ENCODE measurements around the gene QSOX2. TPM values are rescaled to one million over a fixed set of nuclear protein-coding genes. Genes with fewer than 3 reads are reported as not detected.

Gene QSOX2
- polyA plus RNA-seq, 3 donors: 4.5 to 7.3 (median 6.8) TPM

DNA sequence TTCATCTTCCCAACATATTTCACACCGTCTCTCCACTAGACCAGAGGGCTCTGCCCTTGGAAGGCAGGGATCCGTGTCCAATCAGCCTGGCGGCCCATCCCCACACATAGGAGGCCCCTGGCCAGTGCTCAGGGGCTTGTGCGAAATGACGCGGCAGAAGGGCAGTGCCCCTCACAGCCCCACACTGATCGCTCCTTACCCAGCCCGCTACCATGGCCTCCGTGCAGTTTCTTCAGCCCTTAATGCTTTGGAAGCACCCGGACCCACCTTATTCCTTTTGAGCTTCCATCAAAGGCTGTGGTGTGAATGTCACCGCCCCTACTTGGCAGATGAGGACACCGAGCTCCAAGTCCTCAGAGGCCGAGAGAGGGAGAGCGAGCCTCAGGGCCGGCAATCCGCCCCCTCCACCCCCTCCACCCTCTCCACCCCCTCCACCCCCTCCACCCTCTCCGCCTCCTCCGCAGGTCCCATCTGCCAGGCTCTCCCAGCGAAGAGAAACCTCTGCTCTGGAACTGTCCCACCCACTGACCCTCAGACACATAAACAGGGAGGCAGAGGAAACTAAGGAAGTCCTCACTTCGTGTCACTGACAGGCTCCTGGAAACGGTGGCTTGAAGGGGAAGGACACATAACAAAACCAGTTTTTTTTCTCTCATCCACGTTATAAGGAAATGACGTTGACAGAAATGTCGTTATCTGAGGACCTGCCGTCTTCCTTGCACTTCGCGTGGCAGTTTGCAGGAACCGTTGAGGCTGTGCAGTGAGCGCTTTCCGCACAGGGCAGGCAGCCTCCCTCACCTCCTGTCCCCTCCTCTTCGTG is 13.9 kb downstream of the QSOX2 start:
- 58 to 87% (median 60%) methylated on average over 30 to 31 of the region's 31 CpGs for WGBS, 3 donors
- no peak overlapping the region for H3K27ac ChIP-seq (ENCODE audit: low read depth, low read length)

DNA sequence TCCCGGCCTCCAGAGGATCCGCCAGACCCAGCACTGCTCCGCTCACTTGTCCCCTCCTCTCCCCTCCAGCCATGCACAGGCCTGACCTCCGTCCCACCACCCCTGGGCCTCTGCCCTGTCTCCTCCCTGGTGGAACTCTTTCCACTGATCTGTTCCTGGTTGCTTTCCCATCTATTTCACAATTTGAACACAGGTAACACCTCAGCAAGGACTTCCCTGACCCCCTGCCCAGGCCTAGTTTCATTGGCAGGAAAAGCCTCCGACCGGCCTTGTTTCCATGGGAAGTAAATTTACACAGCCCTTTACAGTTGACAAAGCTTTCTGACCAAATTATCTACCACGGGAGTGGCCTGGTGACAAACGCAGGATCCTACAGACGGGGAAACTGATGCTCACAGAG is 14.8 kb downstream of the QSOX2 start:
- whole genome bisulfite sequencing, 3 donors: 81 to 93% (median 91%) methylated on average over 9 of the region's 9 CpGs
- H3K27ac ChIP-seq (ENCODE audit: low read depth, low read length): no peak overlapping the region

DNA sequence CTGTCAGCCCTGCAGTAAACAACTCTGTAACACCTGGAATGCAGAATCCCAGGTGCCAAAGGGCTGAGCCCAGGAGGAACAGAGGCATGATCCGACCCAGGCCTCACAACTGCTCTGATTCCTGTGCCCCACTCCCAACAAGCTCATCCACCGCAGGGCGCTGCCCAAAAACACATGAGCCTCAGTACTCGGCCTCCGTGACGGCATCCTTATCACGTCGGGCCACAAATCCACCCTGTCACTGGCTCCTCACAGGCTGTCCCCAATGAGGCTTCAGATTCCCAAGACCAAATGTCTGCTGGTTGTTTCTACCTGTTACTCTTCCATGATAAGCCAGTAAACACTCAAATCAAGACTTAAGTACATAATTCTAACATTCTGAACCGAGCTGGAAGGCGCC is 15.2 kb downstream of the QSOX2 start:
- no peak overlapping the region for H3K27ac ChIP-seq (ENCODE audit: low read depth, low read length)

DNA sequence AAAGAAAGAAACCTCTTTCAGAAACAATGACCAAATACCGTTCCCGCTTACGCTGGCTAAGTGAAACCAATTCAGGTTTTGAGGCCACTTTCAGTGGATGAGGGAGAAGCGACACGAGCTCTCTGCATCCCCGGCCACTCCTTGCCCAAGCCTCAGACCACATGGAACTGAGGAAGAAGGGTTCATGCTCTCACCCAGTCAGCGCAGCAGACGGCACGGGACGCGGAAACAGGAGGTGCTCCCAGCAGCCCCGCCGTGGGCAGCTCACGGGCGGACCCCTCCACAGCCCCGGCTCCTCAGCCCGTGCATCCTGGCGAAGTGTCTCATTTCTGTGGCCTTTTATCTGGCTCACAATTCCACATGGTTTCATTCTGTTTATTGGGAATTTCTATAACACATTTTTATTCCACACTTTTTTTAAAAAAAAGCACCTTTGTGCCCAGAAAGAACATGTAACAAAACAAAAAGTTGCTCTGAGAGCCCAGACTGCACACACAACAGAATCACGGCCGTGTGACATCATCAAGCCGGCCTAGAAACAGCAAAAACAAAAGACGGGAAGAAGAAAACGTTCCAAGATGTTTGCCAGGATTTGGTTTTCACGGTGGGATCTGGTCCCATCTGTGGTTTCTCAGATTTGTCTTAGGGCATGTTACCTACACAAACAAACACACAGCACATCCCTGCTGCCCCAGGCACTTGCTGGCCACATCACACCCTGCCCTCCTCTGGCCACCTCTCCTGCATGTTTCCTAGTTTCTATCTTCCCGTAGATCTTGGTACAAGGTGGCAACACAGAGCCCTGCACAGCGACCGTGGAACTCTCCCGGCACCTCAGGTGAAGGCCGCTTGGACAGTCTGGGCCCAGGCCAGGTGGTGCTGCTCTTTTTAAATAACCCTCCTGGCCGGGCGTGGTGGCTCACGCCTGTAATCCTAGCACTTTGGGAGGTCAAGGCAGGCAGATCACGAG is 16.2 kb downstream of the QSOX2 start:
- 85 to 86% (median 85%) methylated on average over 33 of the region's 33 CpGs for WGBS, 3 donors
- no peak overlapping the region for H3K27ac ChIP-seq (ENCODE audit: low read depth, low read length)

More for the DNA sequence above, 15.2 kb downstream of the QSOX2 start:
- WGBS, 3 donors: 91 to 96% (median 93%) methylated on average over 10 of the region's 10 CpGs

DNA sequence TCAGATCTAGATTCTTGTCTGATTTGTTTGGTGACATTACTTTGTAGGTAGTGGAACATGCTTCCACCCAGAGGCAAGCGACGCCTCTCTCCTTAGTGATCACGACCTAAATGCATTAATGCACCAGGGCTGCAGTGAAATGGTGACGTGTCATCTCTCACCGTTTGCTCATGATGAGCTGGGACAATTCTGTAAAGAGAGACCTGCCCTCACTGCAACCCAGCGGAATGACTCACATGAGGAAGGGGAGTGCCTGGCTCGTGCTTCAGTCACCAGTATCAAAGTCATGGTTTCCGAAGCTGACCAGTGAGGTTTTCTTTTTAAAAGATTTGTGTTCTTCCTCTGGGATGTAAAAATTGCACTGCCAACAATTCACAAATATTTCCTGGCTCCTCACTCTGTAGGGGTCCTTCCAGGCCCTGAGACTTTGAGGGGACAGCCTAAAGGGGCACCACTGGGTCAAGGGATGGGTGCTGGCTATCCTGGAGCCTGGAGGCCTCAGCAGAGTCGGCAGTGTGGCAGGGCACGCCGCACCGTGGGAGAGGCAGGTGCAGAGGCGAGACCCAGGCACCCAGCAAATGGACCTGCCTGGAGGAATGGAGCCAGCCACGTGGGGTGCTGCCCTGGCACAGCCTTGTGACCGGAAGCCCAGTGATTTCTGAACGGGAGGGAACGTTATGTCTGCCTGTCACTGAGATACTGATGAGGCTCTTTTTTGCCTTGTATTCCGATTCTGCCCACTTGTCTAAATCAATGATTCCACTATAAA is 17.3 kb downstream of the QSOX2 start:
- WGBS, 3 donors: 76 to 83% (median 82%) methylated on average over 18 of the region's 18 CpGs
- no peak overlapping the region for H3K27ac ChIP-seq (ENCODE audit: low read depth, low read length)

DNA sequence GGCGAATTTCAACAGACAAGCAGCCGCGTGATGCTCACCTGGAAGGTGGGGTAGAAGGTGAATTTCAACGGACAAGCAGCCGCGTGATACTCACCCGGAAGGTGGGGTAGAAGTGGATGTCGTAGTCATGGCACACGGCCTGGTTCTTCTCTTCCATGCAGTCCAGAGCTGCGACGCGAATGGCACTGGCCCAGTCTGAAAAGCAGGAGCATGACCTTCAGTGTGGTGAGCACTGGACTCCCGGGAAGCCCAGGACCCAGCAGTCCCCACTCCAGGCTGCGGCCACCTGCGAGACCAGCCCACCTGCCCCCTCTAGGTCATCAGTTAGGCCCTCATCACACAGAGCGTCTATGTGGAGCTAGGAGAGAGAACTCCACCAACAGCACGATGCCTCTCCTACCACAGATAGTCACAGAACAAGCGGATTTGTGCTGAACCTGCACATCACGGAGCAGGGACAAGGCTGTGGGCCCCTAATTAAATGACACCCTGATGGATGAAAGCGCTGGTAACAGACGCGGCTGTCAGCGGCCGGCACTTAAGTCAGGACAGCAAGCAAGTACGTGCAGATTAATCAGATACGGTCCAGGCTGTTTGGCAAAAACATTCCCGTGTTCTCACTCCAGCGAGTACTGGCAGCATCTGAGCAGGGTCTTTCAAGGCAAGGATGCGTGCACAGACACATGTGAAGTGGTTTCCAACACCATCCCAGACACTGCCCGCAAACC is 18.8 kb downstream of the QSOX2 start:
- WGBS, 3 donors: 85 to 94% (median 92%) methylated on average over 30 of the region's 30 CpGs
- no peak overlapping the region for H3K27ac ChIP-seq (ENCODE audit: low read depth, low read length)

DNA sequence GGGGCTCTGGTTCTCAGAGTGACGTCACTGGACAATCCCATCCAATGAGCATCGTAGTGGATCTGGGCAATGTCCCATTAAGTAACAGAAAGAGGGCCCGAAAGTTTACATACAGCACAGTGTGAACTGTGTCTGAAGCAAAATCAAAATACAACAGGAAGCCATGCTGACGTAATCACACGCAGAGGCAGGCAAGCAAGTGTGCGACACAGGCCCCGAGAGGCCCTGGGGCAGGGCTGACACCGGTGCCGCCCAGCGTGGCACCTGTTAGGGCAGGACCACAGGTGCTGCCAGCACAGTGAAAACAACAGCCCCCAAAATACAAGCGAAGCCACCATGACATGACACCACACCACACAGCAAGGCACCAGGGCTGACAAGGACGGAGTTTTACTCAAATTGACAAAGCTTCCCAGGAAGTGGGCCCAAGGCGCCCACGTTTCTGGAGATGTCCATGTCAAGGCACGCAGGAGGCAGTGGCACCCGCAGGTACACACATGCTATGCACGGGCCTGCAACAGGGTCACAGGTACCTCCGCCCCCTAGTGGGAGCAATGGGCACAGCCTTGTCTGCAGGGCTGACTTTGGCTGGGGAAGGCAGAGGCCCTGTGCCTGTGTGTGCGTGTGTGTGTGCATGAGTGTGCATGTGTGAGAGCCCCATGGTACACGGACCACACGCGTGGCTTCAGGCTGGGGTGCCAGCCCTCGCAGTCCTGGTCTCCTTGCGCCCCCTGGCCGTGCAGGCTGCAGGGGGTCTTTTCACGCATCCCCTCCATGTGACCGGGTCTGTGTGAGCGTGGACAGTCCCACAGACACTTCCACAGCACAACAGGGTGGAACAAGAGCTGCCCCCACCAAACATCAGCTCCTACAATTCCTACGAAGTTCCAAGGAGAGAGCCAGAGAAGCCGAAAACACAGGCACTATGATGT is 19.6 kb downstream of the QSOX2 start:
- WGBS, 3 donors: 69 to 73% (median 70%) methylated on average over 30 of the region's 30 CpGs
- H3K27ac ChIP-seq (ENCODE audit: low read depth, low read length): no peak overlapping the region

DNA sequence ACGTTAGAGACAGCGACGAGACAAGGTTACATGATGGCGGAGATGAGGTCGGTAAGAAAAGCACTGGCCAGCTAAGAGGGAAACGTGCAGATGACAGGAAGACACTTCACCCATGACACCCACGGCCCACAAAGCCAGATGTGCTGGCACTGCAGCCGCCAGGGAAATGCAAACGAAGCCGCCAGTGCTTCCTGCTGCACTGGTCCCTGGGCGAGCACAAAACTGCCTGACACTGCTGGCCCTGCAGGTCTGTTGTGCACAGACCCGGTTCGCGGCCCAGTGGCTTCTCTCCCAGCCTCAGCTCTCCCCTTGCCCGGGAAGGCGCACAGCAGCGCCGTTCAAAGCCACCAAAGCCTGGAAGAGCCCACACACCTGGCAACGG is 20.3 kb downstream of the QSOX2 start:
- no peak overlapping the region for H3K27ac ChIP-seq (ENCODE audit: low read depth, low read length)
- 73 to 83% (median 80%) methylated on average over 19 of the region's 19 CpGs for WGBS, 3 donors

DNA sequence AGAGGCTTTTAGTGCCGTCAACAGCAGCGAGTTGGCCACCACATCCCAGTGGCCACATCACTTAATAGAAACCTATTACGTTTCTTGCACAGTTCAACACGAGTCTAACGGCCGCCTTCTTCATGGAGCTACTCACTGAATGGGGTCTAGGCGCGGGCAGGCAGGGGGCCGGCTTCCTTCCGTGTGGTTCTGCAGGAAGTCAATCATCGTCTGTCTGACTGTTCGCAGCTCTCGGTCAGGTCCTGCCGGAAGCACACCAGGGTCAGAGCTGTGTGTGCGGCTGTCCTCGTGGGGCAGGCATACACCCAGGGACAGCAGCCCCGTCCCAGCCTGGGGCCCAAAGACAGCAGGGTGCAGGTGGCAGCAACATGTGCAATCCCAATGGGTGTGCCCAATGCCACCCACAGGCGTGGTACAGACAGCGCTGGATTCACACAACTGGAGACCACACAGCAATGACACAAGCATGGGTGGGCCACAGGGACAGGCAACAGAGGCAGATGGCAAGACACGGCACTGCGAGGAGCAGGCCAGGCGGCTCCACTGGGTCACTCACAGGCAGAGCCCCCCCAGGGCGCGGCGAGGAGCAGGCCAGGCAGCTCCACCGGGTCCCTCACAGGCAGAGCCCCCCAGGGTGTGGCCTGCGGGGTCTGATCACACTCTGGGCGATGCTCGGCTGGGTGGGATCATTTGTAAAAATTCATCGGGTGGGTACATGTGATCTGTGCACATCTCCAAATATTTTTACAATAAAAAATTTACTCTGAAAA is 21.6 kb downstream of the QSOX2 start:
- no peak overlapping the region for H3K27ac ChIP-seq (ENCODE audit: low read depth, low read length)

DNA sequence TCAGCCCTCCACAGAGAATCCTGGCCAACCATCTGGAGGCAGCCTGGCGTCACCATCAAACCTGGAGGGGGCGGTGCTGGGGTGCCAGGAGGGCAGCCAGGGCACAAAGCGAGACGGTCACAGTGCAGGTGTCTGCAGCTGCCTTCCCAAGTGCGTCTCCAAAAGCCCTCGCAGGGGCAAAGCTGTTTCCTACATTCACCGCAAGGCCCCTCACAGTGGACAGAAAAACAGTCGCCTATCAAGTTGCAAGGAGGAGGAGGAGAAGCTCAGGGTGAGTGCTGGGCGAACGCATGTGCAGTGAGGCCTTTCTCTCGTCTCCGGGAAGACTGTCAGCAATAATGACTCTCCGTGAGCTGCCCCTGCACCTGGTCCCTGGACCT is 22.7 kb downstream of the QSOX2 start:
- WGBS, 3 donors: 92 to 97% (median 92%) methylated on average over 13 of the region's 13 CpGs
- H3K27ac ChIP-seq (ENCODE audit: low read depth, low read length): no peak overlapping the region

More for the DNA sequence above, 21.6 kb downstream of the QSOX2 start:
- WGBS, 3 donors: 90 to 94% (median 90%) methylated on average over 30 of the region's 30 CpGs

DNA sequence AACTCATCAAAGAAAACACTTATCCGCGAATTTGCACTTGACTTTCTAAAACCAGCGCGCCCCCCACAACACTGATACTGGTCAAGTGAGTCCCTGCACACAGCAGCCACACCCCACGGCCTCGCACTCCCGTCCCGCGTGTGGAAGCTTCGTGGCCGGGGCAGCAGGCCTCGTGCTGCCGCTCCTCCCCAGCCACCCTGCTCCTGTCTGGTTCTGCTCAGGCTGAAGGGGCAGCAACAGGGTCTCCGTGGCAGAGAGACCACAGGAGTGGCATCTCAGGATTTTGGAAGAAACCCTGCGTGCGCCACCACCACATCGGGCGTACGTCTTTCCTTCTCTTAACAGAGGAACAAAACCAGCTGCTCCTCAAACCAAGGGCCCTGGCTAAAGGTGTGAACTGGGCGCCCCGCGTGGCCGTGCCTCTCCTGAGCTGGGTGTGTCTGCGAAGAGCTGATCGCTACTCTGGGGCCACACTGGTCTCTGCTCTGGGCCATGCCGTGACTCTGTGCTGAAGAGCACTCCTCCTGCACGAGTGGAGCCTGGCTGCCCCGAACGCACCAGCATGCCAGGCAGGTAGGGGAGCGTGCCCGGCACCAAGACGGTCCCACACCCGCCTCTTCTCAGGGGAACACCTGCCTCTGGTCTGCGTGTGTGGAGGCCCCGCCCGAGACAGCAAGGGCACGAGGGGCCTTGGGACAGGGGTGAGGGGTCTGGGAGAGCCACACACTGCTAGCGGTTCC is 23.3 kb downstream of the QSOX2 start:
- no peak overlapping the region for H3K27ac ChIP-seq (ENCODE audit: low read depth, low read length)
- 94 to 95% (median 95%) methylated on average over 38 of the region's 38 CpGs for WGBS, 3 donors

DNA sequence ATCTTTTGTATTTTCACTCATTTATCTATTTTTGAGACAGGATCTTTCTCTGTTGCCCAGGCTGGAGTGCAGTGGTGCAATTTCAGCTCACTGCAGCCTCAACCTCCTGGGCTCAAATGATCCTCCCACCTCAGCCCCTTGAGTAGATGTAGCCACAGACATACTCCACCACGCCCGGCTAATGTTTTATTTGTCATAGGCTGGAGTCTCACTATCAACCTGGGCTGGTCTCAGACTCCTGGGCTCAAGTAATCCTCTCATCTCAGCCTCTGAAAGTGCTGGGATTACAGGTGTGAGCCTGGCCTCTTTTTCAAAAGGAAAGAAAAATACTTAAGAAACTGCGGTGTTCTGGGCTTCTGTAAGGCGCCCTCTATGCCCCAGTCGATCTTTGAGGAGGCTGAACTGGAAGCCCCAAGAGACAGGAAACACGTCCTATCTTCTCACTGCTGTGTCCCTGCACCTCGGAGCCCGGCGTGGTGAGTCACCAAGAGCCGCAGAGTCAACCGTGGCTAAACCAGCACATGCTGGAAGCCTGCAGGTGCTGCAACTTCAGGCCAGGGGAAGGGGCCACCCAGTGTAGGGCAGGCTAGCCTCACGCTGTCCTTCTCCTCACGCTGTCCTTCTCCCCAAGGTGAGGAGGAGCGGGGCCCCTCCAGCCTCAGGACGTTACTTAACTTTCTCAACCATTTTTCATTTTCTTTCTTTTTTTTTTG is 25.4 kb downstream of the QSOX2 start:
- H3K27ac ChIP-seq (ENCODE audit: low read depth, low read length): no peak overlapping the region
- WGBS, 3 donors: 86 to 92% (median 88%) methylated on average over 15 of the region's 15 CpGs

DNA sequence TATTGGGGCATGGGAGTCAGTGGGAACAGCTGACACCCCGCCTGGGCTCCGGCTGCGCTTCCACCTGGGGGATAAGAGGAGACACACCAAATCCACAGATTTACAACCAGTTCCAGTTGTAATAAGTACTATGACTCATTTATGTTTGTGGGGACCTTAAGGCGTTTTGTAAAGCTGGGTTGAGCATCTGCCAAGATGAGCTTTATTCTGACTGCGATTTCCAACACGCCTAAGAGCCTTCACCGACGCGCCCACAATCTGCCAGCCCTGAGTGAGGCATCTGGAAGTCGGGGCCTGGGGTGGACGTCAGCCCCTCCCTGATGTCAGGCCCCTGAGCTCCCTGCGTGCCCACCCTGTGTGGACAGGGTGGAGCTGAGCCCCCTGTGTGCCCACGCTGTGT is 26.3 kb downstream of the QSOX2 start:
- 89 to 95% (median 94%) methylated on average over 13 of the region's 13 CpGs for WGBS, 3 donors
- no peak overlapping the region for H3K27ac ChIP-seq (ENCODE audit: low read depth, low read length)

DNA sequence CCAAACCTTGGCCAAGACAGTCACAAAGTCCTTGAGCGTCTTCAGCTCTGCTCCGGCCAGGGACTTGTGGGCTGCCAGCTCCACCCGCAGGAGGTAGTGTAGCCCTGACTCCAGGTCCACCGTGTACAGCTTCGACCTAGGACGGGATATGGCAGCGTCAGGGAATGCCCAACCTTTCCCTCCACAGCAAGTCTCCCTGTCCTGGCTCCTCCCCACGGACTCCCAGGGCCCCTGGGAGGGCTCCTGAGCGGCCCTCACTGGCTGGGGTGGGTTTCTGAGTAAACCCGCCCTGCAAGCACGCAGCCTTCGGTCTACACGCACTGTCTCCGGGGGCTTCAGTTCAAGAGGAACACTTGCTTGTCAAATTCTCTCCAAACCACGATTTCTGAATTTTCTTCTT is 26.9 kb downstream of the QSOX2 start:
- H3K27ac ChIP-seq (ENCODE audit: low read depth, low read length): no peak overlapping the region
- 87 to 93% (median 93%) methylated on average over 15 of the region's 15 CpGs for WGBS, 3 donors

DNA sequence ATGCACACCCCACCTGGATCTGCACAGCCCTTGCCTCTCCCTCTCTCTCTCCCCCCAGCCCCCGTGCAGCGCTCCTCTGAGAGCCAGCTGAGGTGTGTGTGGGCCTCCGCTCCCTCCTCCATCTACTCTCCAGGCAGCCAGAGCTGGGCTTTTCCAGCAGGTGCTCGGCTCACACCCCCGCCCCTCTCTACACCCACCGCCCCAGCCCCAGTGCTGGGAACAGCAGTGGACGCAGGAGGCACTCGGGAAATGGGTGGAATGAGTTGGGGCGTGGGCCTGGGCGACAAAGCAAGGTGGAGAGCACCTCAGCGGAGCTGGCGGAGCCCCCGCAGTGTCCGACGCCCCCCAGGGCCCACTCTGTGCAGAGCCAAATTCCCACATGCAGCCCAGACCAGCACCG is 27.3 kb downstream of the QSOX2 start:
- 90 to 94% (median 93%) methylated on average over 16 of the region's 16 CpGs for WGBS, 3 donors
- no peak overlapping the region for H3K27ac ChIP-seq (ENCODE audit: low read depth, low read length)

Data from adipose tissue (tissue), 3 donors.